Fibroblast of lung (primary cell): ENCODE data around the gene IQGAP2. TPM values are rescaled to one million over a fixed set of nuclear protein-coding genes. Genes with fewer than 3 reads are reported as not detected.

Source experiments
- DNase-seq, 2 donors: peaks; one replicate each; pipeline versions ENCODE4 v3.0.0 to v3.0.0-alpha.2; 2010; ENCODE audit warnings: low read depth in 2 of 2
- H2AFZ ChIP-seq: 2 replicates; pipeline ENCODE4 v1.5.1; 2012; ENCODE audit warnings: low read length, control low read depth, inconsistent platforms
- H3K27ac ChIP-seq: 2 replicates; pipeline ENCODE4 v1.5.1; 2011; ENCODE audit warnings: low read length, control low read depth; ENCODE audit not compliant: insufficient read depth
- H3K27me3 ChIP-seq: 2 replicates; pipeline ENCODE4 v1.5.1; 2011; ENCODE audit warnings: mild to moderate bottlenecking, low read length; ENCODE audit not compliant: control insufficient read depth, insufficient read depth
- H3K36me3 ChIP-seq: 2 replicates; pipeline ENCODE4 v1.5.1; 2011; ENCODE audit warnings: low read length; ENCODE audit not compliant: control insufficient read depth, insufficient read depth
- H3K4me1 ChIP-seq: 2 replicates; pipeline ENCODE4 v1.5.1; 2011; ENCODE audit warnings: low read length; ENCODE audit not compliant: control insufficient read depth, insufficient read depth; ENCODE audit errors: extremely low read depth
- H3K4me2 ChIP-seq: 2 replicates; pipeline ENCODE4 v1.5.1; 2011; ENCODE audit warnings: low read length, control low read depth; ENCODE audit not compliant: insufficient read depth; ENCODE audit errors: extremely low read depth
- H3K4me3 ChIP-seq, 4 experiments: fragments of 200-600 bp in 1 of 4; sonication (generic) in 1 of 4; replicated peaks in 1 of 4; 2 replicates each; pipeline ENCODE4 v1.5.1; 2011 to 2016; ENCODE audit warnings: low read length in 4 of 4, low read depth in 3 of 4, mild to moderate bottlenecking in 3 of 4, control low read depth in 2 of 4, inconsistent platforms in 1 of 4, mixed read lengths in 1 of 4; ENCODE audit not compliant: insufficient read depth in 1 of 4; ENCODE audit errors: control extremely low read depth in 1 of 4
- H3K79me2 ChIP-seq: 2 replicates; pipeline ENCODE4 v1.5.1; 2012; ENCODE audit warnings: mild to moderate bottlenecking, low read length, inconsistent platforms; ENCODE audit not compliant: control insufficient read depth, insufficient read depth
- H3K9ac ChIP-seq: 2 replicates; pipeline ENCODE4 v1.5.1; 2011; ENCODE audit warnings: mild to moderate bottlenecking, low read length, control low read depth; ENCODE audit not compliant: insufficient read depth
- H3K9me3 ChIP-seq: 2 replicates; pipeline ENCODE4 v1.5.1; 2012; ENCODE audit warnings: low read depth, low read length; ENCODE audit not compliant: control insufficient read depth, insufficient read depth
- H4K20me1 ChIP-seq: 2 replicates; pipeline ENCODE4 v1.5.1; 2011; ENCODE audit warnings: low read length; ENCODE audit not compliant: control insufficient read depth, insufficient read depth; ENCODE audit errors: extremely low read depth
- CTCF ChIP-seq, 2 donors: IDR thresholded peaks in 1 of 2; conservative IDR thresholded peaks in 1 of 2; 1 replicate in 1 of 2; 2 replicates in 1 of 2; pipeline ENCODE4 v1.5.1; 2011 to 2012; ENCODE audit warnings: low read length in 2 of 2, control low read depth in 1 of 2, inconsistent platforms in 1 of 2, low read depth in 1 of 2, mild to moderate bottlenecking in 1 of 2
- EZH2 ChIP-seq: IDR thresholded peaks from 2 replicates; pipeline ENCODE4 v1.5.1; 2012; ENCODE audit warnings: low read length, control low read depth, mild to moderate bottlenecking; ENCODE audit errors: missing control alignments
- polyA plus RNA-seq, 2 donors: library from polyadenylated mRNA; depleted of rRNA in 1 of 2; stranded (reverse) in 1 of 2; unstranded in 1 of 2; fragments of >200 nt; gene quantifications; 2 replicates each; pipeline ENCODE4 v1.2.1, GENCODE V29; 2011 to 2012; ENCODE audit warnings: missing spikeins in 1 of 2
- total RNA-seq: library from RNA; depleted of rRNA; stranded (reverse); fragments of >200 nt; gene quantifications from 2 replicates; pipeline ENCODE4 v1.2.1, GENCODE V29; 2014

IQGAP2 gene
- total and polyA plus RNA-seq, 2 donors (not counting 1 experiment from before 2014, with no cell fraction given), result 5.1 to 7.9 TPM

GRCh38 chr5:76445830-76446229 lies 42.7 kb downstream of the IQGAP2 start:
- no peaks in the 10 kb centered on the region for H3K27me3 ChIP-seq

GRCh38 chr5:76446776-76447175 lies 43.7 kb downstream of the IQGAP2 start:
- H2AFZ ChIP-seq, result no peak overlapping the region
- DNase-seq, result no peak

More at GRCh38 chr5:76445830-76446229, 42.7 kb downstream of the IQGAP2 start:
- no peak overlapping the region for H3K9ac ChIP-seq
- H3K79me2 ChIP-seq, result no peaks in the 10 kb centered on the region
- no peak for DNase-seq
- H3K4me2 ChIP-seq, result no peak overlapping the region
- no peak overlapping the region for H3K27ac ChIP-seq
- H3K4me3 ChIP-seq, result no peak overlapping the region
- no peaks in the 10 kb centered on the region for H3K9me3 ChIP-seq
- no peaks in the 10 kb centered on the region for H4K20me1 ChIP-seq
- TF ChIP-seq EZH2, result no peak
- no peak for TF ChIP-seq CTCF (conservative IDR thresholded peaks at IDR 0.05 in 1 of 2, IDR thresholded peaks at IDR 0.05 in 1 of 2; ENCODE audit: low read depth in 1 of 2, low read length in 2 of 2)
- no peaks in the 10 kb centered on the region for H3K4me1 ChIP-seq
- H3K36me3 ChIP-seq, result no peaks in the 10 kb centered on the region
- no peak overlapping the region for H2AFZ ChIP-seq

GRCh38 chr5:76449606-76450005 lies 46.5 kb downstream of the IQGAP2 start:
- Histone ChIP-seq H3K4me1 (no peaks in the 10 kb centered on the region), H3K4me3 (no peak overlapping the region)
- TF ChIP-seq EZH2, result no peak
- TF ChIP-seq CTCF (conservative IDR thresholded peaks at IDR 0.05 in 1 of 2, IDR thresholded peaks at IDR 0.05 in 1 of 2; ENCODE audit: low read depth in 1 of 2, low read length in 2 of 2), result no peak

More at GRCh38 chr5:76446776-76447175, 43.7 kb downstream of the IQGAP2 start:
- H3K27ac ChIP-seq, result no peak overlapping the region
- no peak overlapping the region for H3K4me2 ChIP-seq
- no peak for TF ChIP-seq CTCF (conservative IDR thresholded peaks at IDR 0.05 in 1 of 2, IDR thresholded peaks at IDR 0.05 in 1 of 2; ENCODE audit: low read depth in 1 of 2, low read length in 2 of 2)
- no peak for TF ChIP-seq EZH2
- no peaks in the 10 kb centered on the region for H3K4me1 ChIP-seq
- H3K4me3 ChIP-seq, result no peak overlapping the region
- H4K20me1 ChIP-seq, result no peaks in the 10 kb centered on the region
- H3K27me3 ChIP-seq, result no peaks in the 10 kb centered on the region
- no peaks in the 10 kb centered on the region for H3K36me3 ChIP-seq
- H3K9me3 ChIP-seq, result no peaks in the 10 kb centered on the region
- H3K79me2 ChIP-seq, result no peaks in the 10 kb centered on the region
- H3K9ac ChIP-seq, result no peak overlapping the region

More at GRCh38 chr5:76449606-76450005, 46.5 kb downstream of the IQGAP2 start:
- H3K27me3 ChIP-seq, result no peaks in the 10 kb centered on the region
- H3K79me2 ChIP-seq, result no peaks in the 10 kb centered on the region
- H2AFZ ChIP-seq, result no peak overlapping the region
- DNase-seq, result no peak
- no peaks in the 10 kb centered on the region for H3K9me3 ChIP-seq
- no peak overlapping the region for H3K4me2 ChIP-seq
- H3K36me3 ChIP-seq, result no peaks in the 10 kb centered on the region
- no peak overlapping the region for H3K9ac ChIP-seq
- no peak overlapping the region for H3K27ac ChIP-seq
- no peaks in the 10 kb centered on the region for H4K20me1 ChIP-seq
